ENCODE results near the gene SBF2.

The SBF2 gene

GRCh38 chr11:9962722-9963121, 331.3 kb downstream of the SBF2 start:
- TF ChIP-seq REST (IDR thresholded peaks at IDR 0.05; ENCODE audit: insufficient replicate concordance, low read depth) (no peak), POLR2AphosphoS5 (IDR thresholded peaks at IDR 0.05; ENCODE audit: low read depth) (no peak), GABPA (IDR thresholded peaks at IDR 0.05; ENCODE audit: low read depth) (no peak)
- TF ChIP-seq, protein P1, sequence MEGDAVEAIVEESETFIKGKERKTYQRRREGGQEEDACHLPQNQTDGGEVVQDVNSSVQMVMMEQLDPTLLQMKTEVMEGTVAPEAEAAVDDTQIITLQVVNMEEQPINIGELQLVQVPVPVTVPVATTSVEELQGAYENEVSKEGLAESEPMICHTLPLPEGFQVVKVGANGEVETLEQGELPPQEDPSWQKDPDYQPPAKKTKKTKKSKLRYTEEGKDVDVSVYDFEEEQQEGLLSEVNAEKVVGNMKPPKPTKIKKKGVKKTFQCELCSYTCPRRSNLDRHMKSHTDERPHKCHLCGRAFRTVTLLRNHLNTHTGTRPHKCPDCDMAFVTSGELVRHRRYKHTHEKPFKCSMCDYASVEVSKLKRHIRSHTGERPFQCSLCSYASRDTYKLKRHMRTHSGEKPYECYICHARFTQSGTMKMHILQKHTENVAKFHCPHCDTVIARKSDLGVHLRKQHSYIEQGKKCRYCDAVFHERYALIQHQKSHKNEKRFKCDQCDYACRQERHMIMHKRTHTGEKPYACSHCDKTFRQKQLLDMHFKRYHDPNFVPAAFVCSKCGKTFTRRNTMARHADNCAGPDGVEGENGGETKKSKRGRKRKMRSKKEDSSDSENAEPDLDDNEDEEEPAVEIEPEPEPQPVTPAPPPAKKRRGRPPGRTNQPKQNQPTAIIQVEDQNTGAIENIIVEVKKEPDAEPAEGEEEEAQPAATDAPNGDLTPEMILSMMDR (IDR thresholded peaks at IDR 0.05; ENCODE audit: insufficient read depth, low read length) = no peak
- H3K27ac ChIP-seq (replicated peaks) = no peak overlapping the region
- H3K27me3 ChIP-seq (ENCODE audit: insufficient read depth, poor library complexity, severe bottlenecking) = no peaks in the 10 kb centered on the region
- DNase-seq (ENCODE audit: low read depth in 1 of 2, low spot score in 1 of 2) = no peak
- H3K4me3 ChIP-seq (replicated peaks; ENCODE audit: insufficient read depth, low read length) = no peak overlapping the region

- H3K4me3 ChIP-seq (replicated peaks; ENCODE audit: insufficient read depth, low read length) = no peak overlapping the region
- no peak for DNase-seq (ENCODE audit: low read depth in 1 of 2, low spot score in 1 of 2)
- TF ChIP-seq REST (IDR thresholded peaks at IDR 0.05; ENCODE audit: insufficient replicate concordance, low read depth) (no peak), GABPA (IDR thresholded peaks at IDR 0.05; ENCODE audit: low read depth) (no peak), POLR2AphosphoS5 (IDR thresholded peaks at IDR 0.05; ENCODE audit: low read depth) (no peak), SPI1 (IDR thresholded peaks at IDR 0.05; ENCODE audit: borderline replicate concordance, low read depth) (no peak)
- TF ChIP-seq, protein P1 (IDR thresholded peaks at IDR 0.05; ENCODE audit: insufficient read depth, low read length) = no peak
- no peak overlapping the region for H3K27ac ChIP-seq (replicated peaks)
- H3K27me3 ChIP-seq (ENCODE audit: insufficient read depth, poor library complexity, severe bottlenecking) = no peaks in the 10 kb centered on the region
Measured at GRCh38 chr11:9957072-9957471, 336.9 kb downstream of the SBF2 start.

DNA sequence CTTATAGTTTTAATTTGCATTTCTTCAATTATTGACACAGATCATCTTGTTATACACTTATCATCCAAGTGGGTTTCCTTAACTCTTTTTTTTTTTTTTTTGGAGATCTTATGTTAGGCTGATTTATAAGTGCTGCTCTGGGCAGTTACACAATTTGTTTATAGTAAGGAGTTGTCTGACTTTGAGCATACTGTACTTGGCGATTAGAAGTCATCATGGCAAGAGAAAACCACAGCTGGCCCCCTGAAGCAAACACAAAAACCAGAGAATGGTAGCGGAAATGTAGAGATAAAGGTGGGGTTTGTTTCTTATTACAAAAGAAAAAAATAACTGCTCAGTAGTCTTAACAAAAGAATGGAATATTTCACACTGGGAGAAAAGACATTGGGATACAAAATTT, 337.5 kb downstream of the SBF2 start:
- Histone ChIP-seq H3K4me3 (replicated peaks; ENCODE audit: insufficient read depth, low read length) (no peak overlapping the region), H3K27me3 (ENCODE audit: insufficient read depth, poor library complexity, severe bottlenecking) (no peaks in the 10 kb centered on the region), H3K27ac (replicated peaks) (no peak overlapping the region)
- TF ChIP-seq REST (IDR thresholded peaks at IDR 0.05; ENCODE audit: insufficient replicate concordance, low read depth) = no peak
- TF ChIP-seq GABPA (IDR thresholded peaks at IDR 0.05; ENCODE audit: low read depth) = no peak
- TF ChIP-seq, protein P1 (IDR thresholded peaks at IDR 0.05; ENCODE audit: insufficient read depth, low read length) = no peak
- no peak for TF ChIP-seq POLR2AphosphoS5 (IDR thresholded peaks at IDR 0.05; ENCODE audit: low read depth)
- no peak for TF ChIP-seq SPI1 (IDR thresholded peaks at IDR 0.05; ENCODE audit: borderline replicate concordance, low read depth)
- DNase-seq (ENCODE audit: low read depth in 1 of 2, low spot score in 1 of 2) = no peak
